ENCODE data around the gene RPRML. TPM values are rescaled to one million over a fixed set of nuclear protein-coding genes. Genes with fewer than 3 reads are reported as not detected.

Gene RPRML
- total RNA-seq, 2 donors from 2014 or later = not detected

Small RNA genes within 50 kb of the gene (microRNA-seq; reads per million reads assigned to microRNA genes)
- 0 reads per million in 2 donors for gene MIR5089 (ENCODE audit: borderline microRNAs expressed in 2 of 2)

Other genes with a start within 250 kb of the RPRML start
- gene WNT3, start 160.6 kb downstream of the RPRML start, total RNA-seq = under 1 TPM; 0.32 to 0.81 TPM
- gene WNT9B, start 127.7 kb downstream of the RPRML start, total RNA-seq = 1 to 10 TPM; 1.8 to 7.5 TPM
- gene GOSR2, start 56.1 kb downstream of the RPRML start, total RNA-seq = 10 to 100 TPM; 52.0 to 56.1 TPM
- 100 to 1,000 TPM in 1 of 2 donors, 10 to 100 TPM in 1; 82.7 to 103 TPM for gene CDC27, start 210.0 kb upstream of the RPRML start, total RNA-seq
- 1 to 10 TPM; 2.0 to 2.8 TPM for gene MYL4, start 230.1 kb upstream of the RPRML start, total RNA-seq